ENCODE results near the gene FHDC1. TPM values are rescaled to one million over a fixed set of nuclear protein-coding genes. Genes with fewer than 3 reads are reported as not detected.

Gene FHDC1
- total RNA-seq, 4 donors from 2014 or later, result 0.96 to 2.0 (median 1.2) TPM

DNA sequence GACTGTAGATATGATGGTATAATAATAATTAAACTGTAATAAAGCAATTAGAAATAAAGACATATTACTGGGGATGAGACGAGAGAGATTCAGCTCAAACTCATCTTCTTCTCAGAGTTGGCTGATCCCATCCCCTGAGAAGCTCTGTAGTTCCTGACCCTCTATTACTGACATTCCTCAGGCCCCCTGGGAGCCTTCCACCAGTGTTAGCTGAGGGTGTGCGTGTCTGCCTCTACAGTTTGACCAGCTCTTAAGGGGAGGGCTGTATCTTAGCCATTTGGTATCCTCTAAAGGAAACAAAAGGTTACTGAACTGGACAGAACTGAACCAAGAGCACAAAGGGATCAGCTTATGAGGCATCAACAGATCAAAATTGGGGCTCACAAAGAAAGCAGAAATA is 11.2 kb downstream of the FHDC1 start:
- ATAC-seq (ENCODE audit: low FRiP score) (no peak), DNase-seq (ENCODE audit: low spot score) (no peak)
- TF ChIP-seq, protein P1, sequence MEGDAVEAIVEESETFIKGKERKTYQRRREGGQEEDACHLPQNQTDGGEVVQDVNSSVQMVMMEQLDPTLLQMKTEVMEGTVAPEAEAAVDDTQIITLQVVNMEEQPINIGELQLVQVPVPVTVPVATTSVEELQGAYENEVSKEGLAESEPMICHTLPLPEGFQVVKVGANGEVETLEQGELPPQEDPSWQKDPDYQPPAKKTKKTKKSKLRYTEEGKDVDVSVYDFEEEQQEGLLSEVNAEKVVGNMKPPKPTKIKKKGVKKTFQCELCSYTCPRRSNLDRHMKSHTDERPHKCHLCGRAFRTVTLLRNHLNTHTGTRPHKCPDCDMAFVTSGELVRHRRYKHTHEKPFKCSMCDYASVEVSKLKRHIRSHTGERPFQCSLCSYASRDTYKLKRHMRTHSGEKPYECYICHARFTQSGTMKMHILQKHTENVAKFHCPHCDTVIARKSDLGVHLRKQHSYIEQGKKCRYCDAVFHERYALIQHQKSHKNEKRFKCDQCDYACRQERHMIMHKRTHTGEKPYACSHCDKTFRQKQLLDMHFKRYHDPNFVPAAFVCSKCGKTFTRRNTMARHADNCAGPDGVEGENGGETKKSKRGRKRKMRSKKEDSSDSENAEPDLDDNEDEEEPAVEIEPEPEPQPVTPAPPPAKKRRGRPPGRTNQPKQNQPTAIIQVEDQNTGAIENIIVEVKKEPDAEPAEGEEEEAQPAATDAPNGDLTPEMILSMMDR (IDR thresholded peaks at IDR 0.05), result no peak

DNA sequence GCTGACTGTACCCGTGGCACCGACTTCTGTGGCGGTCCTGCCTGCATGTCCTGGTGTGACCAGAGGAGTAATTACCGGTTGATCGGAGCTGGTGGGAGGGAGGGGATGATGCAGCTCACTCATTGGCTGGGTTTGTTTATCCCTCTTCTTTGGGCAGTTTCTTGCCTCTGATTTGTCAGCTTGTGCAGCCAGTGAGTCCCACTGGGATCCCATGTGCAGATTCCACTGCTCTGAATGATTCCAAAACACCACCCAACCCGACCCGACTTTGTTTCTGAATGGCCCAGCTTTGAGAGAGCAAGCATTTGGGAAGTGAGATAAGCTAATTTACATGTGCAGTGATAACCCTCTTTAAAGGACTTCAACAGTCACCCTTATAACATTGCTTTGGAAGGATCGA is 13.8 kb downstream of the FHDC1 start:
- TF ChIP-seq, protein P1 (IDR thresholded peaks at IDR 0.05), result no peak
- no peak for ATAC-seq (ENCODE audit: low FRiP score)
- no peak for DNase-seq (ENCODE audit: low spot score)

DNA sequence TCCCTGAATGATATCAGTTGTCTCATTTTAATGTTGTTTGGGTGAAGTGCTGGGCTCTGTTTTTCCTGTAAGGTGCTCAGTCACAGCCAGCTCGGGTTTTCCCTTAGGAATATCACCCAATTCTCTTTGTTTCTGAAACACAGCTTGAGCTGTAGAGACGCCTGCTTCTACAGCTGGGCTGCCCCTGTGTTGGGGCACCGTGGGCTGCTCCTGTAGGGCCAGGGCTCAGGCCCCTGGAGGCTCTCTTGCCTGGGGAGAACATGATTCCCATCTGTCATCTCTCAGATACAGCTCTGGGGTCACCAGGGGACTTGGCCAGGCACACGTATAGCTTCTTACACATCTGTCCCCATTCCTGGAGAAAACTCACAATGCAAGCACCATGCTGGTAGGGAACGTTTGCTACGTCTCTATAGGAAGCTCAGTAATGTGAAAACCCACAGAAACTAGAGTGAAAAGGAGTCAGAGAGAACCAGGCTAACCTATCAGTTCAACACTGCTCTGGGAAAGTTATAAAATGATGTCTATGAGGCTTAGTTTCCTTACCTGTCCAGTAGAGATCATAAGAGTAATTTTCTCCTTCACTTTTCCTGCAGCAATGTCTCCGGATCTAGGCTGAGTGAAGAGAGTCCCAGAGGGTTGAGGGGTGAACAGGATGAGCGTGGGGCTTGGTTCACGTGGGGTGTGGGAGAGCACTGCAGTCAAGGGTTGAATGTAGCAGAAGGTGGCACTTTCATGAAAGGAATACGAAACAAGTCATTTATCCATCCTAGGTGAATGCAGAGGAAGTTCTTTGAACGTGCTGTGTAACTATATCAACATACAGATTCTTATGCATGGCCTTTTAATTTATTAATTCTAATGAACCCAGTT is 14.5 kb downstream of the FHDC1 start:
- TF ChIP-seq, protein P1 (IDR thresholded peaks at IDR 0.05), result no peak
- DNase-seq (ENCODE audit: low spot score), result no peak
- no peak for ATAC-seq (ENCODE audit: low FRiP score)

DNA sequence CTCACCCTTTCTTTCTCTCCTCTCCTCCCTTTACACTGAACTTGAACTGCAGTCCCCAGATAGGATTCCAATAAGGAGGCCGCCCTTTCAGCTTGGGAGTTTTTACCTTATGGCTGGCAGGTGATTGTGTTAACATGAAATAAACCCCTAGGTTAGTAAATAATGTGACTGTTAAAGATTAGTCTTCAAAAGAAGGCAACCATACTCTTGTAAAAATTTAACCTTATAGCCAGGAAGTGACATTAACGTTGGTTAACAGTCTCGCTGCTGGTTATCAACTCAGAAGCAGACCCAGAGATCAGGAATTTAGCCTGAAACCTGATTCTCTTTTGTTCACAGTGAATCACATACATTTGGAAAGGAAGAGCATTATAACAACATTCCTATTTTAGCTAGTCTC is 15.2 kb downstream of the FHDC1 start:
- TF ChIP-seq, protein P1 (IDR thresholded peaks at IDR 0.05), result no peak
- no peak for ATAC-seq (ENCODE audit: low FRiP score)
- no peak for DNase-seq (ENCODE audit: low spot score)

DNA sequence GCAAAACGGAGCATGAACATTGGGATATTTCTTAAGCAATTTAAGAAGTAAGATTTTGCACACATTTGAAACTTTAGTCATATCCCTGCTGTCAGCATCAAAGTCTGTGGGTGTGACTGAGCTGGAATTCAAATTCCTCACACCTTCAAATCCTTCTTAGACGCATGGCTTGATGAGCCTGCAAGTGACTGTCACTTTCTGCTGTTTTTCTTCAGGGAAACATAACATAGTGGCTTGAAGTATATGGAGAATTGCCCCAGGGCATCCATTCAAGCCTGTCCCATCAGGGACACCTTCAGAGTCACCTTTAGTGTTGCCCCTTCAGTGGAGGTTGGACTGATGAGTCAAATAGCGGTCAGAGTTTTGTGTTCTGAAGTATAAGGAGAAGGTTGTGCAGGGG is 17.4 kb downstream of the FHDC1 start:
- TF ChIP-seq, protein P1 (IDR thresholded peaks at IDR 0.05), result no peak
- ATAC-seq (ENCODE audit: low FRiP score) (no peak), DNase-seq (ENCODE audit: low spot score) (no peak)

DNA sequence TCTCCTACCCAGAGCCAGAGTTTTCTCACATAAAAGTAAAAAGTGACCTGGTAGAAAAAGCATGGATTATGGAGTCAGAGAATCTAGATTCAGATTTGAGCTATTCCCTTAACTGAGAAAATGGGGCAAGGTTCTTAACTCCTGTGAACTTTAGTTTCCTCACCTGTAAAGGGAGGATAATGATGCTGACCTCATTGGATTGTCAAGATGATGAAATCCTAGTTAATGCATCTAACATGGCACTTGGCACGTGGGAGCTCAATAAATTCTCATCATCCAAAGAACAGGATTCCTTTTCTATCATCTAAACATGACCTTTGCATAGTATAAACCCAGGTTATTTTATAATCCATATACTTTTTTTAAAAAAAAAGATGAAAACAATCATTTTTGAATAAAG is 18.6 kb downstream of the FHDC1 start:
- DNase-seq (ENCODE audit: low spot score) (no peak), ATAC-seq (ENCODE audit: low FRiP score) (no peak)
- TF ChIP-seq, protein P1 (IDR thresholded peaks at IDR 0.05), result no peak

DNA sequence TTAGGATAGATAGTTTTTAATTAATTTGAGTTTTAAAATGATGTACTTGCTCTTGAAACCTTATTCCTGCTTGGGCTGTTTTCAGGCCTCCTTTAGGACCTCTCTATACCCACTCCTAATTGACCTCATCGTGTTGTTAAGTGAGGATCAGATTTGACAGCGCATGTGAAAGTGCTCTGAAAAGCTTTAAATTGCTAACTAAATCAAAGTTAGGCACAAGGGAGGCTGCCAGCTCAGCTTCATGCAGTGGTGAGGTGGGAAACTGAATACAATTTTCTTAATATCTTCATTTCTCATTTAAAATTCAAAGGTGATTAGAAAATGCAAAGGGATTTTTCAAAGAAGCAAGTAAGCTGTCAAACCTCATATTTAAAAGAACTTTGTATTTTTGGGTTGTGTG is 20.0 kb downstream of the FHDC1 start:
- TF ChIP-seq, protein P1 (IDR thresholded peaks at IDR 0.05), result no peak
- DNase-seq (ENCODE audit: low spot score), result no peak
- ATAC-seq (ENCODE audit: low FRiP score), result no peak

Data from omental fat pad (tissue), 4 donors.